ENCODE results near the gene SDK1. TPM values are rescaled to one million over a fixed set of nuclear protein-coding genes. Genes with fewer than 3 reads are reported as not detected.

SDK1 gene
- total RNA-seq, 1 donor from 2014 or later = 4.3 TPM

DNA sequence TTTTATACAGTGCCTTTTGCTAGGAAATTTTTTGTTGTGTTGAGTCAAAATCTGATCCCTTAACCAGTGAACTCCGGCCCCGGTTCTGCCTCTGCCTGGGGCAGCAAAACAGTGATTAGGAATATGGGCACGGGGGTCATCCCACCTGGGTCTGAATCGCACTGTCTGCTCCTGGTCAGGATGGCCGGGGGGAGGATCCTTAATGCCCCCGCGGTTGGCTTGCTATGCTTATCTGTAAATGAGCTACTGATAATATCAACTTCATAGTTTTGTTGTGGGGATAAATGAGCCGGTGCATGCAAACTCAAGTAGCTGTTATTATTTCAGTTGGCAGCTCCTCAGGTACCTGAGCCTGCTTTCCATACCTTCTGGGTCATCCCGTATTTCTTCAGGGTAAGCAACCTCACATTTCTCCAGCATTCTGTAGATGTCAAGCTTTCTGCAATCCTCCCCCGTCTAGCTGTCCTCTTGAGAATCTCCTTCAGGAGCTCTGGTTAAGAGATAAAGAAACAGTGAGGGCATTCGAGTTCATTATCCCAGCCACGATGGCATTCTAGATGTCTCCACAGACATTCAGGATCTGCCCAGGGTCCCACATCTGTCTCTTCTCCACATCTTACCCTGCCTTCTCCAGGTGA is 592.2 kb downstream of the SDK1 start:
- H3K27ac Mint-ChIP-seq (ENCODE audit: unreplicated experiment) = no peak overlapping the region
- peaks cover 5% of the 10 kb centered on the region for H3K36me3 Mint-ChIP-seq (ENCODE audit: low read depth, unreplicated experiment)
- DNase-seq (ENCODE audit: low spot score) = no peak
- no peak for TF ChIP-seq CTCF (IDR thresholded peaks at IDR 0.05; ENCODE audit: unreplicated experiment)
- H3K4me3 Mint-ChIP-seq (ENCODE audit: unreplicated experiment) = no peak overlapping the region
- no peaks in the 10 kb centered on the region for H3K27me3 Mint-ChIP-seq (ENCODE audit: unreplicated experiment)
- H3K4me1 Mint-ChIP-seq (ENCODE audit: unreplicated experiment) = peaks cover 9% of the 10 kb centered on the region
- peaks cover 9% of the 10 kb centered on the region for H3K9me3 Mint-ChIP-seq (ENCODE audit: unreplicated experiment)

DNA sequence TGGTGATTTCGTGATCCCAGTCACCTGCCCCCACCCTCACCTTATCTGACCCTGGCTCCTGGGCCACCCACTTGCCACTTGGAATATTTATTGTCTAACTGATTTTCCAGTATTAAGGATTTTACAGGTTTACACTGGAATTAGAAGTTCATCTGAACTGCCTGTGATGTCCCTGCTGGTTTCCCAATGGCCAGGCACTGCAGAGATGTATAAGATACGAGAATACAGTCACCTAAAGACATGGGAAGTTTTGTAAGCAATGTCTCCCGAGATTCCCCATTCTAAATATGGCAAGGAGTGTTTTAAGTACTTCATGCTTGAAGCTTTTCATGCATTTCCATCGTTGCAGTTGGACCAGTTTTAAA is 592.7 kb downstream of the SDK1 start:
- H3K27me3 Mint-ChIP-seq (ENCODE audit: unreplicated experiment) = no peaks in the 10 kb centered on the region

DNA sequence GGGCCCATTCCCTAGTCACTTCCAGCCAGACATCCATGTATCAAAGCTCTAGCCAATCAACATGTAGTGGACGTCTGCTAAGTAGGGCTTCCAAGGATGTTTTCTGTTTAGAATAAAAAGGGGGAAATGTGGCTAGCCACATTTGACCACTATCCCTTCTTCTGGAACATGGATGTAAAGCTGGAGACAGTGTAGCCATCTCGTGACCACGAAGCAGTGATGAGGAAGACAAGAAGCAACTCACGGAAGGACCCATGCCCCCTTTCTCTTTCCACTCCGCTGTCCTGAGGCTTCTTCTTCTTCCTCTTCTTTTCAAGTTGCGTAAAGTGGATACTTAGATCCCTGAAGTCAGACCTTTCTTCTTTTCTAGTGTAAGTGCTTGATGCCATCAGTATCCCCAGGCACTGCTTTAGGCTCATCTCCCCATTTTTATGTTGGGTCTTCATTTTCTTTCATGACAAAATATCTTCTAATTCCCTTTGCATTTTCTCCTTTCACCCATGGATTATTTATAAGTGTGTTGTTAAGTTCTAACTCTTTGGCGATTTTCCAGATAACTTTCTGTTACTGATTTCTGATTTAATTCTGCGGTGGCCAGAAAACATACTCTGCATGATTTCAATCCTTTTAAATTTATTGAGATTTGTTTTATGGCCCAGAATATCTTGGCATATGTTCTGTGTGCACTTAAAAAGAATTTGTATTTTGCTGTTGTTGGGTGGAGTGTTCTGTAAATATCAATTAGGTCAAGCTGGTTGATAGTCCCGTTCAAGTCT is 594.5 kb downstream of the SDK1 start:
- peaks cover 5% of the 10 kb centered on the region for H3K36me3 Mint-ChIP-seq (ENCODE audit: low read depth, unreplicated experiment)
- no peak overlapping the region for H3K27ac Mint-ChIP-seq (ENCODE audit: unreplicated experiment)
- no peak overlapping the region for H3K4me3 Mint-ChIP-seq (ENCODE audit: unreplicated experiment)
- H3K4me1 Mint-ChIP-seq (ENCODE audit: unreplicated experiment) = peaks cover 11% of the 10 kb centered on the region
- no peak for DNase-seq (ENCODE audit: low spot score)
- no peaks in the 10 kb centered on the region for H3K27me3 Mint-ChIP-seq (ENCODE audit: unreplicated experiment)
- H3K9me3 Mint-ChIP-seq (ENCODE audit: unreplicated experiment) = peaks cover 4% of the 10 kb centered on the region
- TF ChIP-seq CTCF (IDR thresholded peaks at IDR 0.05; ENCODE audit: unreplicated experiment) = no peak

More for the DNA sequence above, 592.7 kb downstream of the SDK1 start:
- peaks cover 9% of the 10 kb centered on the region for H3K9me3 Mint-ChIP-seq (ENCODE audit: unreplicated experiment)
- no peak for DNase-seq (ENCODE audit: low spot score)
- peaks cover 5% of the 10 kb centered on the region for H3K36me3 Mint-ChIP-seq (ENCODE audit: low read depth, unreplicated experiment)
- H3K27ac Mint-ChIP-seq (ENCODE audit: unreplicated experiment) = no peak overlapping the region
- H3K4me1 Mint-ChIP-seq (ENCODE audit: unreplicated experiment) = peaks cover 9% of the 10 kb centered on the region
- no peak for TF ChIP-seq CTCF (IDR thresholded peaks at IDR 0.05; ENCODE audit: unreplicated experiment)
- no peak overlapping the region for H3K4me3 Mint-ChIP-seq (ENCODE audit: unreplicated experiment)

DNA sequence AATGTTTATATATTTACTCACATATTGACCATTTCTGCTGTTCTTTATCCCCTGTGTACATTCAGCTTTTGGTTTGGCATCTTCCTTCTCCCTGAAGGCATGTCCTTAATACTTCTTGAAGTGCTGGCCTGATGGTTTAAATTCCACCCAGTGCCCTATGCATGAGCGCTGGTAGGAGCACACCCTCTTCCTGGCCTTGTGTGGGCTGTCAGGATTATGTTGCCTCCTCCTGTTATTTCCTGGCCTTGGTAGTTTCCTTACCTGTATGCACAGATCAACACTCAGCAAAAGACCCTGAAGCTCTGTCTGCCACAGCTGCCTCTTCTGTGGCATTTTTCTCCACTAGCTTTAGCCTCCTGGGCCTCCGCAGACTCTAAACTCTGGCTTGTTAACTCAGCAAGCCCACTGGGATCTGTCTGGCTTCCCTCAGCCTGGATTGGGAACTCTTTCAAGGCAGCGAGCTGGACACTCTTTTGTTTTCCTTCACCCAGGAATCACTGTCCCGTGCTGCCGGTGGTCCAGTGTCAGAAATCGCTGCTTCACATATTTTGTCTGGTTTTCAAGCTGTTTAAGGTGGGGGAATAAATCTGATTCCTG is 595.2 kb downstream of the SDK1 start:
- peaks cover 5% of the 10 kb centered on the region for H3K36me3 Mint-ChIP-seq (ENCODE audit: low read depth, unreplicated experiment)
- peaks cover 4% of the 10 kb centered on the region for H3K9me3 Mint-ChIP-seq (ENCODE audit: unreplicated experiment)
- no peak overlapping the region for H3K27ac Mint-ChIP-seq (ENCODE audit: unreplicated experiment)
- DNase-seq (ENCODE audit: low spot score) = no peak
- peaks cover 11% of the 10 kb centered on the region for H3K4me1 Mint-ChIP-seq (ENCODE audit: unreplicated experiment)
- H3K4me3 Mint-ChIP-seq (ENCODE audit: unreplicated experiment) = no peak overlapping the region
- H3K27me3 Mint-ChIP-seq (ENCODE audit: unreplicated experiment) = no peaks in the 10 kb centered on the region
- TF ChIP-seq CTCF (IDR thresholded peaks at IDR 0.05; ENCODE audit: unreplicated experiment) = no peak

All from endothelial cell (in vitro differentiated cells).